K562 (cell line): ENCODE results near the gene BORA. TPM values are rescaled to one million over a fixed set of nuclear protein-coding genes. Genes with fewer than 3 reads are reported as not detected.

ENCODE experiments used
- IRF2 ChIP-seq: sonication (generic); formaldehyde crosslinking; IDR thresholded peaks from 2 replicates; pipeline ENCODE4 v1.8.1; 2022; ENCODE audit warnings: mild to moderate bottlenecking, missing genetic modification reagents
- KDM1A ChIP-seq, 2 experiments: fragments of 450-650 bp; IDR thresholded peaks; 2 replicates each; pipeline ENCODE4 v1.6.1; 2016; ENCODE audit warnings: mild to moderate bottlenecking in 2 of 2
- KDM5B ChIP-seq: fragments of 200-600 bp; sonication (generic); IDR thresholded peaks from 2 replicates; pipeline ENCODE4 v1.6.1; 2012; ENCODE audit warnings: low read depth, mild to moderate bottlenecking, moderate library complexity, low read length, control low read depth, inconsistent platforms; ENCODE audit not compliant: insufficient replicate concordance
- MAFF ChIP-seq: IDR thresholded peaks from 2 replicates; pipeline ENCODE4 v1.6.1; 2012; ENCODE audit warnings: low read length, improper control_type of control experiment
- MNT ChIP-seq, 2 experiments: fragments of 450-650 bp; conservative IDR thresholded peaks; 2 replicates each; pipeline ENCODE4 v1.6.1; 2017; ENCODE audit warnings: mild to moderate bottlenecking in 2 of 2, moderate library complexity in 2 of 2
- MYC ChIP-seq, 2 experiments: fragments of 250-450 bp in 1 of 2; sonication (Bioruptor Pico) in 1 of 2; IDR thresholded peaks; 2 replicates each; pipeline versions ENCODE4 v1.5.1 to v1.6.1; 2012 to 2021; ENCODE audit warnings: low read depth in 2 of 2, borderline replicate concordance in 1 of 2, improper control_type of control experiment in 1 of 2, low read length in 1 of 2, mild to moderate bottlenecking in 1 of 2, moderate library complexity in 1 of 2
- PTTG1 ChIP-seq: fragments of 450-650 bp; IDR thresholded peaks from 2 replicates; pipeline ENCODE4 v1.6.1; 2016; ENCODE audit warnings: low read depth, mild to moderate bottlenecking, missing genetic modification characterization, missing compliant biosample characterization
- RAD21 ChIP-seq, 2 experiments: fragments of 250-450 bp in 1 of 2; fragments of 450-650 bp in 1 of 2; sonication (Bioruptor Pico) in 1 of 2; formaldehyde crosslinking in 1 of 2; IDR thresholded peaks in 1 of 2; conservative IDR thresholded peaks in 1 of 2; 2 replicates each; pipeline versions ENCODE4 v1.4.0 to v1.8.0; 2020 to 2022; ENCODE audit warnings: mild to moderate bottlenecking in 2 of 2, moderate library complexity in 1 of 2
- RFX7 ChIP-seq: fragments of 250-450 bp; sonication (Bioruptor Pico); IDR thresholded peaks from 2 replicates; pipeline ENCODE4 v1.5.1; 2021; ENCODE audit warnings: mild to moderate bottlenecking
- SETDB1 ChIP-seq: IDR thresholded peaks from one replicate; pipeline ENCODE4 v1.6.1; 2012; ENCODE audit warnings: low read length, control low read depth, inconsistent platforms
- SMARCA4 ChIP-seq: fragments of 450-650 bp; IDR thresholded peaks from 2 replicates; pipeline ENCODE4 v1.6.1; 2016
- TBP ChIP-seq: optimal IDR thresholded peaks from 2 replicates; pipeline ENCODE3; 2011; ENCODE audit warnings: low read depth, low read length, improper control_type of control experiment
- TOE1 ChIP-seq, 2 experiments: fragments of 450-650 bp in 1 of 2; sonication (generic) in 1 of 2; formaldehyde crosslinking in 1 of 2; IDR thresholded peaks; 2 replicates each; pipeline versions ENCODE4 v1.7.1 to v1.8.0; 2016 to 2022; ENCODE audit warnings: borderline replicate concordance in 2 of 2, mild to moderate bottlenecking in 2 of 2, antibody characterized with exemption in 1 of 2, inconsistent platforms in 1 of 2, low read depth in 1 of 2, missing genetic modification reagents in 1 of 2, moderate library complexity in 1 of 2
- ZNF143 ChIP-seq: sonication (generic); formaldehyde crosslinking; IDR thresholded peaks from 2 replicates; pipeline ENCODE4 v1.9.0; 2022; ENCODE audit warnings: mild to moderate bottlenecking, missing genetic modification reagents
- polyA plus RNA-seq, 8 experiments: library from polyadenylated mRNA; depleted of rRNA in 4 of 8; stranded (reverse) in 5 of 8; unstranded in 3 of 8; fragments of >200 nt; fragmentation: Nextera tagmentation in 2 of 8; fragmentation: Illumina TruSeq in 1 of 8; extraction: Ambion mirVana in 2 of 8; extraction: Trizol in 1 of 8; gene quantifications; 2 replicates each; pipeline versions ENCODE4 v1.2.1 to v1.2.3, GENCODE V29; 2011 to 2014; ENCODE audit warnings: inconsistent platforms in 1 of 8, missing spikeins in 1 of 8
- total RNA-seq, 7 experiments: library from RNA; depleted of rRNA in 6 of 7; stranded (reverse); fragments of >200 nt in 6 of 7; fragmentation: Illumina TruSeq in 2 of 7; extraction: Trizol in 2 of 7; gene quantifications; 2 replicates each; pipeline versions ENCODE4 v1.2.1 to v1.2.3, GENCODE V29; 2011 to 2021; ENCODE audit warnings: low replicate concordance in 1 of 7
- TF ChIP-seq, protein P1 (sequence below): IDR thresholded peaks from 3 replicates; pipeline ENCODE4 v1.6.1; 2011; ENCODE audit warnings: borderline replicate concordance, mild to moderate bottlenecking, moderate library complexity; ENCODE audit not compliant: insufficient read length; ENCODE audit errors: extremely low read depth
- TF ChIP-seq, protein P2 (sequence below): fragments of 450-650 bp; IDR thresholded peaks from 2 replicates; pipeline ENCODE4 v1.6.1; 2014; ENCODE audit warnings: low read depth, mild to moderate bottlenecking, moderate library complexity, borderline replicate concordance

BORA gene
- total and polyA plus RNA-seq, 9 of the 15 experiments (the other 6 are each of a cell fraction or from before 2014, with no cell fraction given) = 12.4 to 21.5 (median 18.2) TPM

- TF ChIP-seq ZNF143 (CRISPR knock-in tag) = no peak
- TF ChIP-seq MYC (IDR thresholded peaks at IDR 0.05; ENCODE audit: low read depth, low read length) = peak; percentile 70
- no peak for TF ChIP-seq MYC (CRISPR knock-in tag; IDR thresholded peaks at IDR 0.05; ENCODE audit: borderline replicate concordance, low read depth)
- no peak for TF ChIP-seq MAFF
- no peak for TF ChIP-seq PTTG1
- TF ChIP-seq SMARCA4 = no peak
- no peak for TF ChIP-seq KDM5B
- TF ChIP-seq SETDB1 = no peak
- no peak for TF ChIP-seq KDM1A (IDR thresholded peaks at IDR 0.05)
- TF ChIP-seq IRF2 (CRISPR knock-in tag) = no peak
- peak; percentile 81 for TF ChIP-seq TBP
- TF ChIP-seq, protein P1, sequence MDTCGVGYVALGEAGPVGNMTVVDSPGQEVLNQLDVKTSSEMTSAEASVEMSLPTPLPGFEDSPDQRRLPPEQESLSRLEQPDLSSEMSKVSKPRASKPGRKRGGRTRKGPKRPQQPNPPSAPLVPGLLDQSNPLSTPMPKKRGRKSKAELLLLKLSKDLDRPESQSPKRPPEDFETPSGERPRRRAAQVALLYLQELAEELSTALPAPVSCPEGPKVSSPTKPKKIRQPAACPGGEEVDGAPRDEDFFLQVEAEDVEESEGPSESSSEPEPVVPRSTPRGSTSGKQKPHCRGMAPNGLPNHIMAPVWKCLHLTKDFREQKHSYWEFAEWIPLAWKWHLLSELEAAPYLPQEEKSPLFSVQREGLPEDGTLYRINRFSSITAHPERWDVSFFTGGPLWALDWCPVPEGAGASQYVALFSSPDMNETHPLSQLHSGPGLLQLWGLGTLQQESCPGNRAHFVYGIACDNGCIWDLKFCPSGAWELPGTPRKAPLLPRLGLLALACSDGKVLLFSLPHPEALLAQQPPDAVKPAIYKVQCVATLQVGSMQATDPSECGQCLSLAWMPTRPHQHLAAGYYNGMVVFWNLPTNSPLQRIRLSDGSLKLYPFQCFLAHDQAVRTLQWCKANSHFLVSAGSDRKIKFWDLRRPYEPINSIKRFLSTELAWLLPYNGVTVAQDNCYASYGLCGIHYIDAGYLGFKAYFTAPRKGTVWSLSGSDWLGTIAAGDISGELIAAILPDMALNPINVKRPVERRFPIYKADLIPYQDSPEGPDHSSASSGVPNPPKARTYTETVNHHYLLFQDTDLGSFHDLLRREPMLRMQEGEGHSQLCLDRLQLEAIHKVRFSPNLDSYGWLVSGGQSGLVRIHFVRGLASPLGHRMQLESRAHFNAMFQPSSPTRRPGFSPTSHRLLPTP = no peak
- no peak for TF ChIP-seq TOE1 (IDR thresholded peaks at IDR 0.05; ENCODE audit: borderline replicate concordance)
- no peak for TF ChIP-seq TOE1 (CRISPR knock-in tag; IDR thresholded peaks at IDR 0.05; ENCODE audit: borderline replicate concordance, low read depth)
- TF ChIP-seq MNT (conservative IDR thresholded peaks at IDR 0.05) = peak; percentile 70 to 82
- TF ChIP-seq RAD21 (CRISPR knock-in tag; conservative IDR thresholded peaks at IDR 0.05 in 1 of 2, IDR thresholded peaks at IDR 0.05 in 1 of 2) = no peak
- TF ChIP-seq, protein P2, sequence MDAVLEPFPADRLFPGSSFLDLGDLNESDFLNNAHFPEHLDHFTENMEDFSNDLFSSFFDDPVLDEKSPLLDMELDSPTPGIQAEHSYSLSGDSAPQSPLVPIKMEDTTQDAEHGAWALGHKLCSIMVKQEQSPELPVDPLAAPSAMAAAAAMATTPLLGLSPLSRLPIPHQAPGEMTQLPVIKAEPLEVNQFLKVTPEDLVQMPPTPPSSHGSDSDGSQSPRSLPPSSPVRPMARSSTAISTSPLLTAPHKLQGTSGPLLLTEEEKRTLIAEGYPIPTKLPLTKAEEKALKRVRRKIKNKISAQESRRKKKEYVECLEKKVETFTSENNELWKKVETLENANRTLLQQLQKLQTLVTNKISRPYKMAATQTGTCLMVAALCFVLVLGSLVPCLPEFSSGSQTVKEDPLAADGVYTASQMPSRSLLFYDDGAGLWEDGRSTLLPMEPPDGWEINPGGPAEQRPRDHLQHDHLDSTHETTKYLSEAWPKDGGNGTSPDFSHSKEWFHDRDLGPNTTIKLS = peak; percentile 97
- TF ChIP-seq RFX7 (CRISPR knock-in tag) = no peak
These were observed 54.0 kb downstream of the BORA start, which contains the start of the genes DIS3 and PIBF1 (continued) for GRCh38 chr13:72781451-72782439.
